WTC11 (cell line): ENCODE measurements around the gene MEIS3. TPM values are rescaled to one million over a fixed set of nuclear protein-coding genes. Genes with fewer than 3 reads are reported as not detected.

ENCODE experiments used
- ATAC-seq: fragments of 200-7000 bp; cut with Tn5 transposase; 2 replicates; pipeline ENCODE4 v1.10.0; 2021; ENCODE audit warnings: mild to moderate bottlenecking, moderate library complexity
- CTCF ChIA-PET: fragments of 300-600 bp; sonication (Branson Sonifier 250); formaldehyde crosslinking; loops from one replicate; lab custom pipeline; 2021; ENCODE audit warnings: antibody characterized with exemption; lab: Charles Lee
- POLR2A ChIA-PET: fragments of 350-600 bp; sonication (Branson Sonifier 250); formaldehyde crosslinking; loops from one replicate; lab custom pipeline; 2021; ENCODE audit warnings: antibody characterized with exemption; lab: Charles Lee
- DNase-seq: peaks from one replicate; pipeline ENCODE4 v3.0.0; 2021; ENCODE audit warnings: low spot score
- H3K27ac Mint-ChIP-seq: 2 replicates; pipeline ENCODE4 v1.8.0; 2021; ENCODE audit warnings: mixed read lengths
- H3K27me3 Mint-ChIP-seq: 2 replicates; pipeline ENCODE4 v1.8.0; 2021; ENCODE audit warnings: low read depth, mild to moderate bottlenecking, moderate library complexity, mixed read lengths
- H3K36me3 Mint-ChIP-seq: 2 replicates; pipeline ENCODE4 v1.8.0; 2021; ENCODE audit warnings: mixed read lengths
- H3K4me1 Mint-ChIP-seq: 2 replicates; pipeline ENCODE4 v1.8.0; 2022; ENCODE audit warnings: mixed read lengths
- H3K4me3 Mint-ChIP-seq: 2 replicates; pipeline ENCODE4 v1.8.0; 2021; ENCODE audit warnings: mild to moderate bottlenecking, moderate library complexity, mixed read lengths
- H3K9me3 Mint-ChIP-seq: 2 replicates; pipeline ENCODE4 v1.8.0; 2021; ENCODE audit warnings: mixed read lengths
- FOXK1 ChIP-seq: sonication (generic); formaldehyde crosslinking; IDR thresholded peaks from 2 replicates; pipeline ENCODE4 v1.8.0; 2022; ENCODE audit warnings: mild to moderate bottlenecking, moderate library complexity, missing genetic modification reagents
- GTF2I ChIP-seq: fragments of 250-450 bp; sonication (Bioruptor Pico); conservative IDR thresholded peaks from 2 replicates; pipeline ENCODE4 v1.4.0; 2021; ENCODE audit warnings: mild to moderate bottlenecking
- HMGA2 ChIP-seq: fragments of 250-450 bp; sonication (Bioruptor Pico); IDR thresholded peaks from 2 replicates; pipeline ENCODE4 v1.4.0; 2021; ENCODE audit warnings: mild to moderate bottlenecking, moderate library complexity
- IRF2 ChIP-seq: sonication (generic); formaldehyde crosslinking; IDR thresholded peaks from 2 replicates; pipeline ENCODE4 v1.8.0; 2022; ENCODE audit warnings: low read depth, missing genetic modification reagents, borderline replicate concordance
- NFATC4 ChIP-seq: fragments of 250-450 bp; sonication (Bioruptor Pico); IDR thresholded peaks from 2 replicates; pipeline ENCODE4 v1.9.0; 2021; ENCODE audit warnings: mild to moderate bottlenecking
- NR2C2 ChIP-seq: sonication (generic); formaldehyde crosslinking; IDR thresholded peaks from 2 replicates; pipeline ENCODE4 v1.8.0; 2022; ENCODE audit warnings: mild to moderate bottlenecking, missing genetic modification reagents
- NR3C1 ChIP-seq: sonication (generic); formaldehyde crosslinking; conservative IDR thresholded peaks from 2 replicates; pipeline ENCODE4 v1.8.1; 2023; ENCODE audit warnings: low read depth, mild to moderate bottlenecking, missing genetic modification reagents
- PRRX2 ChIP-seq: fragments of 250-450 bp; sonication (Bioruptor Pico); IDR thresholded peaks from 2 replicates; pipeline ENCODE4 v1.8.0; 2021; ENCODE audit warnings: mild to moderate bottlenecking
- ZNF121 ChIP-seq: sonication (generic); formaldehyde crosslinking; IDR thresholded peaks from 2 replicates; pipeline ENCODE4 v1.8.0; 2023; ENCODE audit warnings: missing genetic modification reagents
- total RNA-seq: library from RNA; stranded (reverse); gene quantifications from 3 replicates; pipeline ENCODE4 v1.2.3, GENCODE V29; 2021
- TF ChIP-seq, protein P1 (sequence below): sonication (generic); formaldehyde crosslinking; conservative IDR thresholded peaks from 2 replicates; pipeline ENCODE4 v1.8.1; 2023; ENCODE audit warnings: mild to moderate bottlenecking, low read depth, missing genetic modification reagents, moderate library complexity
- TF ChIP-seq, protein P2 (sequence below): fragments of 250-450 bp; sonication (Bioruptor Pico); IDR thresholded peaks from 2 replicates; pipeline ENCODE4 v1.9.0; 2021; ENCODE audit warnings: mild to moderate bottlenecking
- TF ChIP-seq, protein P3 (sequence below): fragments of 250-450 bp; sonication (Bioruptor Pico); IDR thresholded peaks from 2 replicates; pipeline ENCODE4 v1.9.0; 2021; ENCODE audit warnings: mild to moderate bottlenecking
- TF ChIP-seq, protein P4 (sequence below): sonication (generic); formaldehyde crosslinking; IDR thresholded peaks from 2 replicates; pipeline ENCODE4 v1.8.1; 2023; ENCODE audit warnings: mild to moderate bottlenecking, missing genetic modification reagents
- TF ChIP-seq, protein P5 (sequence below): sonication (generic); formaldehyde crosslinking; IDR thresholded peaks from 2 replicates; pipeline ENCODE4 v1.8.1; 2022; ENCODE audit warnings: low read depth, mild to moderate bottlenecking, moderate library complexity, missing genetic modification reagents, borderline replicate concordance
- TF ChIP-seq, protein P6 (sequence below): fragments of 200-600 bp; IDR thresholded peaks from 2 replicates; pipeline ENCODE4 v1.8.0; 2022; ENCODE audit warnings: antibody characterized with exemption
- TF ChIP-seq, protein P7 (sequence below): fragments of 250-450 bp; sonication (Bioruptor Pico); IDR thresholded peaks from 2 replicates; pipeline ENCODE4 v1.9.0; 2021; ENCODE audit warnings: moderate library complexity, mild to moderate bottlenecking, inconsistent platforms, borderline replicate concordance
- TF ChIP-seq, protein P8 (sequence below): sonication (generic); formaldehyde crosslinking; IDR thresholded peaks from 2 replicates; pipeline ENCODE4 v1.8.1; 2022; ENCODE audit warnings: low read depth, missing genetic modification reagents, borderline replicate concordance
- TF ChIP-seq, protein P9 (sequence below): sonication (generic); formaldehyde crosslinking; IDR thresholded peaks from 2 replicates; pipeline ENCODE4 v1.8.0; 2022; ENCODE audit warnings: mild to moderate bottlenecking, missing genetic modification reagents

Gene MEIS3
- total RNA-seq, 1 experiment from 2014 or later, result 38.5 TPM

DNA sequence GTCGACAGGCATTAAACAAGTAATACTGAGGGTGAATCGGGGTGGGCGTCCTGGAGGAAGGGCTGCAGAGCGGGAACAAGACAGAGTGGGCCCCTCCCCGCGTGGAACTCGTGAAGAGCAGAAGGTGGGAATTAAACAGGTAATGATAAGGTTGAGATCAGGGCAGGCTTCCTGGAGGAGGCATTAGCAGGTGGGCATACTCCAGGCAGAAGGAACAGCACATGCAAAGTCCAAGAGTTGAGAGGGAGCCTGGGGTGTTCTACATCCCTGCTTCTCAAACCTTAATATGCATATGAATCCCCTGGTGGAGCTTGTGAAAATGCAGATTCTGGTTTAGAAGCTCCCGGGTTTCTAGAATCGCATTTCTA is 29.0 kb upstream of the MEIS3 start:
- H3K27ac Mint-ChIP-seq, result no peak overlapping the region
- peak; percentile 75 for TF ChIP-seq GTF2I
- no peak for TF ChIP-seq FOXK1 (CRISPR knock-in tag)
- TF ChIP-seq, all 79 proteins: peak for 1
- H3K27me3 Mint-ChIP-seq, result peaks cover 50% of the 10 kb centered on the region

DNA sequence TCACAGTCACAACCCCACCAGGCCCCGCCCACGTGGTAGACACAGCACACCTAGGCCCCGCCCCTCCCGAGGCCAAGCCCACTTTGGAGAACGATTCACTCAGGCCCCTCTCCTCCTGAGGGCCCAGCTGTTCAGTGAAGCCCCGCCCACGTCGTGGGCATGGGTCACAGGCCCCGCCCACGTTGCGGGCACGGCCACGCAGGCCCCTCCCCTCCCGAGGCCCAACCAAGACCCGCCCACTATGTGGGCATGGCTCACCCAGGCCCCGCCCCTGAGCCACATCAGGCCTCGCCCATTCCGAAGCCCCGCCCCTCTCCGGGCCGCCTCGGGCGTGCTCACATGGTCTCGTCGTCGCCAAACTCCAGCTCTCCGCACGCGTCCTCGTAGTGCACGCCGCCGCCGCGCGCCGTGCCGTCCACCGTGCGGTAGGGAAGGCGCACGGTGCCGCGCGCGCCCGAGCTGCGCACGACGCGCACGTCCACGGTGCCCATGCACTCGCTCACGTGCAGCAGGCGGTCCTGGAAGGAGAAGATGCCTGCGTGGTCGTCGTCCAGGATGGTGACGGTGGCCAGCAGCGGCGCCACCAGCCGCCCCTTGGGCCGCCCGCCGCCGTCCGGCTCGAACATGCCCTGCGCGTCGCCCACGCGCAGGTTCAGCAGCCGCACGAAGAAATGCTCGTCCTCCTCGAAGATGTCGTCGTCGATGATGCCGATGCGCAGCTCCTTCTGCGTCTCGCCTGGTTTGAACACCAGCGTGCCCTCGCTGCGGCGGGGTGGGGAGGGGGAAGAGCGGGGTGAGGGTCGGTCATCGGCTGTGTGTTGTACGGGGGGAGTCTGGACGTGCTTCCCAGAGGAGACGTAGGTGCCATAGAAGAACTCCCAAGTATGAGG is 28.4 kb upstream of the MEIS3 start:
- CTCF ChIA-PET, result interaction anchor here (0.6 to 6.4 kb wide), 25 partner anchors 9 to 886 kb away, joined by 3 to 98 read pairs (median 4); partner anchors contain the start of genes DHX34, EHD2, KPTN and NAPA
- ATAC-seq (peak; percentile 89), DNase-seq (peak; percentile 99)
- H3K9me3 Mint-ChIP-seq, result no peaks in the 10 kb centered on the region
- no peaks in the 10 kb centered on the region for H3K36me3 Mint-ChIP-seq
- H3K27ac Mint-ChIP-seq, result peak overlapping the region; percentile 81
- H3K4me3 Mint-ChIP-seq, result peak overlapping the region; percentile 79
- POLR2A ChIA-PET, result interaction anchor here (0.5 to 1.7 kb wide), 14 partner anchors 9 to 1937 kb away, joined by 3 to 7 read pairs (median 3); no protein-coding TSS in a partner anchor
- peaks cover 56% of the 10 kb centered on the region for H3K27me3 Mint-ChIP-seq
- peaks cover 36% of the 10 kb centered on the region for H3K4me1 Mint-ChIP-seq
- TF ChIP-seq NFATC4 (CRISPR knock-in tag), result no peak
- TF ChIP-seq, protein P1, sequence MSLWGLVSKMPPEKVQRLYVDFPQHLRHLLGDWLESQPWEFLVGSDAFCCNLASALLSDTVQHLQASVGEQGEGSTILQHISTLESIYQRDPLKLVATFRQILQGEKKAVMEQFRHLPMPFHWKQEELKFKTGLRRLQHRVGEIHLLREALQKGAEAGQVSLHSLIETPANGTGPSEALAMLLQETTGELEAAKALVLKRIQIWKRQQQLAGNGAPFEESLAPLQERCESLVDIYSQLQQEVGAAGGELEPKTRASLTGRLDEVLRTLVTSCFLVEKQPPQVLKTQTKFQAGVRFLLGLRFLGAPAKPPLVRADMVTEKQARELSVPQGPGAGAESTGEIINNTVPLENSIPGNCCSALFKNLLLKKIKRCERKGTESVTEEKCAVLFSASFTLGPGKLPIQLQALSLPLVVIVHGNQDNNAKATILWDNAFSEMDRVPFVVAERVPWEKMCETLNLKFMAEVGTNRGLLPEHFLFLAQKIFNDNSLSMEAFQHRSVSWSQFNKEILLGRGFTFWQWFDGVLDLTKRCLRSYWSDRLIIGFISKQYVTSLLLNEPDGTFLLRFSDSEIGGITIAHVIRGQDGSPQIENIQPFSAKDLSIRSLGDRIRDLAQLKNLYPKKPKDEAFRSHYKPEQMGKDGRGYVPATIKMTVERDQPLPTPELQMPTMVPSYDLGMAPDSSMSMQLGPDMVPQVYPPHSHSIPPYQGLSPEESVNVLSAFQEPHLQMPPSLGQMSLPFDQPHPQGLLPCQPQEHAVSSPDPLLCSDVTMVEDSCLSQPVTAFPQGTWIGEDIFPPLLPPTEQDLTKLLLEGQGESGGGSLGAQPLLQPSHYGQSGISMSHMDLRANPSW (CRISPR knock-in tag), result no peak
- TF ChIP-seq NR2C2, result peak; percentile 83
- TF ChIP-seq, protein P2, sequence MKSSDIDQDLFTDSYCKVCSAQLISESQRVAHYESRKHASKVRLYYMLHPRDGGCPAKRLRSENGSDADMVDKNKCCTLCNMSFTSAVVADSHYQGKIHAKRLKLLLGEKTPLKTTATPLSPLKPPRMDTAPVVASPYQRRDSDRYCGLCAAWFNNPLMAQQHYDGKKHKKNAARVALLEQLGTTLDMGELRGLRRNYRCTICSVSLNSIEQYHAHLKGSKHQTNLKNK (CRISPR knock-in tag), result no peak
- TF ChIP-seq, protein P3, sequence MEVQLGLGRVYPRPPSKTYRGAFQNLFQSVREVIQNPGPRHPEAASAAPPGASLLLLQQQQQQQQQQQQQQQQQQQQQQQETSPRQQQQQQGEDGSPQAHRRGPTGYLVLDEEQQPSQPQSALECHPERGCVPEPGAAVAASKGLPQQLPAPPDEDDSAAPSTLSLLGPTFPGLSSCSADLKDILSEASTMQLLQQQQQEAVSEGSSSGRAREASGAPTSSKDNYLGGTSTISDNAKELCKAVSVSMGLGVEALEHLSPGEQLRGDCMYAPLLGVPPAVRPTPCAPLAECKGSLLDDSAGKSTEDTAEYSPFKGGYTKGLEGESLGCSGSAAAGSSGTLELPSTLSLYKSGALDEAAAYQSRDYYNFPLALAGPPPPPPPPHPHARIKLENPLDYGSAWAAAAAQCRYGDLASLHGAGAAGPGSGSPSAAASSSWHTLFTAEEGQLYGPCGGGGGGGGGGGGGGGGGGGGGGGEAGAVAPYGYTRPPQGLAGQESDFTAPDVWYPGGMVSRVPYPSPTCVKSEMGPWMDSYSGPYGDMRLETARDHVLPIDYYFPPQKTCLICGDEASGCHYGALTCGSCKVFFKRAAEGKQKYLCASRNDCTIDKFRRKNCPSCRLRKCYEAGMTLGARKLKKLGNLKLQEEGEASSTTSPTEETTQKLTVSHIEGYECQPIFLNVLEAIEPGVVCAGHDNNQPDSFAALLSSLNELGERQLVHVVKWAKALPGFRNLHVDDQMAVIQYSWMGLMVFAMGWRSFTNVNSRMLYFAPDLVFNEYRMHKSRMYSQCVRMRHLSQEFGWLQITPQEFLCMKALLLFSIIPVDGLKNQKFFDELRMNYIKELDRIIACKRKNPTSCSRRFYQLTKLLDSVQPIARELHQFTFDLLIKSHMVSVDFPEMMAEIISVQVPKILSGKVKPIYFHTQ (CRISPR knock-in tag), result no peak
- TF ChIP-seq, protein P4, sequence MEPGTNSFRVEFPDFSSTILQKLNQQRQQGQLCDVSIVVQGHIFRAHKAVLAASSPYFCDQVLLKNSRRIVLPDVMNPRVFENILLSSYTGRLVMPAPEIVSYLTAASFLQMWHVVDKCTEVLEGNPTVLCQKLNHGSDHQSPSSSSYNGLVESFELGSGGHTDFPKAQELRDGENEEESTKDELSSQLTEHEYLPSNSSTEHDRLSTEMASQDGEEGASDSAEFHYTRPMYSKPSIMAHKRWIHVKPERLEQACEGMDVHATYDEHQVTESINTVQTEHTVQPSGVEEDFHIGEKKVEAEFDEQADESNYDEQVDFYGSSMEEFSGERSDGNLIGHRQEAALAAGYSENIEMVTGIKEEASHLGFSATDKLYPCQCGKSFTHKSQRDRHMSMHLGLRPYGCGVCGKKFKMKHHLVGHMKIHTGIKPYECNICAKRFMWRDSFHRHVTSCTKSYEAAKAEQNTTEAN (CRISPR knock-in tag), result peak; percentile 98
- TF ChIP-seq, protein P5, sequence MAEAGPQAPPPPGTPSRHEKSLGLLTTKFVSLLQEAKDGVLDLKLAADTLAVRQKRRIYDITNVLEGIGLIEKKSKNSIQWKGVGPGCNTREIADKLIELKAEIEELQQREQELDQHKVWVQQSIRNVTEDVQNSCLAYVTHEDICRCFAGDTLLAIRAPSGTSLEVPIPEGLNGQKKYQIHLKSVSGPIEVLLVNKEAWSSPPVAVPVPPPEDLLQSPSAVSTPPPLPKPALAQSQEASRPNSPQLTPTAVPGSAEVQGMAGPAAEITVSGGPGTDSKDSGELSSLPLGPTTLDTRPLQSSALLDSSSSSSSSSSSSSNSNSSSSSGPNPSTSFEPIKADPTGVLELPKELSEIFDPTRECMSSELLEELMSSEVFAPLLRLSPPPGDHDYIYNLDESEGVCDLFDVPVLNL (CRISPR knock-in tag), result peak; percentile 93
- TF ChIP-seq PRRX2 (CRISPR knock-in tag), result no peak
- TF ChIP-seq, protein P6, sequence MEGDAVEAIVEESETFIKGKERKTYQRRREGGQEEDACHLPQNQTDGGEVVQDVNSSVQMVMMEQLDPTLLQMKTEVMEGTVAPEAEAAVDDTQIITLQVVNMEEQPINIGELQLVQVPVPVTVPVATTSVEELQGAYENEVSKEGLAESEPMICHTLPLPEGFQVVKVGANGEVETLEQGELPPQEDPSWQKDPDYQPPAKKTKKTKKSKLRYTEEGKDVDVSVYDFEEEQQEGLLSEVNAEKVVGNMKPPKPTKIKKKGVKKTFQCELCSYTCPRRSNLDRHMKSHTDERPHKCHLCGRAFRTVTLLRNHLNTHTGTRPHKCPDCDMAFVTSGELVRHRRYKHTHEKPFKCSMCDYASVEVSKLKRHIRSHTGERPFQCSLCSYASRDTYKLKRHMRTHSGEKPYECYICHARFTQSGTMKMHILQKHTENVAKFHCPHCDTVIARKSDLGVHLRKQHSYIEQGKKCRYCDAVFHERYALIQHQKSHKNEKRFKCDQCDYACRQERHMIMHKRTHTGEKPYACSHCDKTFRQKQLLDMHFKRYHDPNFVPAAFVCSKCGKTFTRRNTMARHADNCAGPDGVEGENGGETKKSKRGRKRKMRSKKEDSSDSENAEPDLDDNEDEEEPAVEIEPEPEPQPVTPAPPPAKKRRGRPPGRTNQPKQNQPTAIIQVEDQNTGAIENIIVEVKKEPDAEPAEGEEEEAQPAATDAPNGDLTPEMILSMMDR, result no peak
- peak; percentile 90; the same call in 1 of the 2 replicates for TF ChIP-seq NR3C1 (CRISPR knock-in tag)
- TF ChIP-seq, protein P7, sequence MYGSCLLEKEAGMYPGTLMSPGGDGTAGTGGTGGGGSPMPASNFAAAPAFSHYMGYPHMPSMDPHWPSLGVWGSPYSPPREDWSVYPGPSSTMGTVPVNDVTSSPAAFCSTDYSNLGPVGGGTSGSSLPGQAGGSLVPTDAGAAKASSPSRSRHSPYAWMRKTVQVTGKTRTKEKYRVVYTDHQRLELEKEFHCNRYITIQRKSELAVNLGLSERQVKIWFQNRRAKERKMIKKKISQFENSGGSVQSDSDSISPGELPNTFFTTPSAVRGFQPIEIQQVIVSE, result no peak
- TF ChIP-seq, protein P8, sequence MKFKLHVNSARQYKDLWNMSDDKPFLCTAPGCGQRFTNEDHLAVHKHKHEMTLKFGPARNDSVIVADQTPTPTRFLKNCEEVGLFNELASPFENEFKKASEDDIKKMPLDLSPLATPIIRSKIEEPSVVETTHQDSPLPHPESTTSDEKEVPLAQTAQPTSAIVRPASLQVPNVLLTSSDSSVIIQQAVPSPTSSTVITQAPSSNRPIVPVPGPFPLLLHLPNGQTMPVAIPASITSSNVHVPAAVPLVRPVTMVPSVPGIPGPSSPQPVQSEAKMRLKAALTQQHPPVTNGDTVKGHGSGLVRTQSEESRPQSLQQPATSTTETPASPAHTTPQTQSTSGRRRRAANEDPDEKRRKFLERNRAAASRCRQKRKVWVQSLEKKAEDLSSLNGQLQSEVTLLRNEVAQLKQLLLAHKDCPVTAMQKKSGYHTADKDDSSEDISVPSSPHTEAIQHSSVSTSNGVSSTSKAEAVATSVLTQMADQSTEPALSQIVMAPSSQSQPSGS (CRISPR knock-in tag), result peak; percentile 75
- TF ChIP-seq, protein P9, sequence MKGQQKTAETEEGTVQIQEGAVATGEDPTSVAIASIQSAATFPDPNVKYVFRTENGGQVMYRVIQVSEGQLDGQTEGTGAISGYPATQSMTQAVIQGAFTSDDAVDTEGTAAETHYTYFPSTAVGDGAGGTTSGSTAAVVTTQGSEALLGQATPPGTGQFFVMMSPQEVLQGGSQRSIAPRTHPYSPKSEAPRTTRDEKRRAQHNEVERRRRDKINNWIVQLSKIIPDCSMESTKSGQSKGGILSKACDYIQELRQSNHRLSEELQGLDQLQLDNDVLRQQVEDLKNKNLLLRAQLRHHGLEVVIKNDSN (CRISPR knock-in tag), result peak; percentile 88
- peak; percentile 71; the same call in 1 of the 2 replicates for TF ChIP-seq IRF2 (CRISPR knock-in tag)
- TF ChIP-seq HMGA2 (CRISPR knock-in tag), result no peak
- TF ChIP-seq GTF2I, result no peak
- TF ChIP-seq ZNF121 (CRISPR knock-in tag), result peak; percentile 86; the same call in 1 of the 2 replicates

More for the DNA sequence above, 29.0 kb upstream of the MEIS3 start:
- ATAC-seq (no peak), DNase-seq (no peak)
- no peaks in the 10 kb centered on the region for H3K9me3 Mint-ChIP-seq
- POLR2A ChIA-PET, result interaction anchor here (0.7 to 1.7 kb wide), 3 partner anchors 31 to 275 kb away, joined by 3 to 5 read pairs (median 4); no protein-coding TSS in a partner anchor
- H3K36me3 Mint-ChIP-seq, result no peaks in the 10 kb centered on the region
- CTCF ChIA-PET, result interaction anchor here (0.7 to 6.4 kb wide), 10 partner anchors 10 to 265 kb away, joined by 3 to 98 read pairs (median 14); partner anchors contain the start of genes DHX34, EHD2 and KPTN
- peak overlapping the region; percentile 79 for H3K4me3 Mint-ChIP-seq
- H3K4me1 Mint-ChIP-seq, result peaks cover 36% of the 10 kb centered on the region
